CD4-positive, alpha-beta memory T cell (primary cell): ENCODE data around the gene ZDHHC14. TPM values are rescaled to one million over a fixed set of nuclear protein-coding genes. Genes with fewer than 3 reads are reported as not detected.

ENCODE experiments used
- CTCF ChIA-PET: fragments of 350-600 bp; sonication (Branson Sonifier 250); formaldehyde crosslinking; loops from one replicate; lab custom pipeline; 2021; ENCODE audit warnings: inconsistent platforms; ENCODE audit not compliant: partially characterized antibody; lab: Charles Lee
- POLR2A ChIA-PET: fragments of 350-600 bp; sonication (Branson Sonifier 250); formaldehyde crosslinking; loops from one replicate; lab custom pipeline; 2021; ENCODE audit not compliant: partially characterized antibody; lab: Charles Lee
- DNase-seq, 5 donors: peaks; one replicate each; pipeline versions ENCODE4 v3.0.0 to v3.0.0-alpha.2; 2020 to 2022; ENCODE audit warnings: mixed read lengths in 1 of 5
- H3K27ac ChIP-seq: one replicate; pipeline ENCODE4 v1.7.0; 2013; ENCODE audit warnings: low read depth, low read length
- H3K27me3 ChIP-seq: 2 replicates; pipeline ENCODE4 v1.7.0; 2013; ENCODE audit warnings: mild to moderate bottlenecking, low read length, moderate library complexity; ENCODE audit not compliant: insufficient read depth
- H3K36me3 ChIP-seq: 2 replicates; pipeline ENCODE4 v1.7.0; 2013; ENCODE audit warnings: mild to moderate bottlenecking, low read length, moderate library complexity; ENCODE audit not compliant: insufficient read depth
- H3K4me1 ChIP-seq: 2 replicates; pipeline ENCODE4 v1.7.0; 2013; ENCODE audit warnings: mild to moderate bottlenecking, low read length, moderate library complexity; ENCODE audit not compliant: insufficient read depth
- H3K4me3 ChIP-seq, 2 donors: one replicate each; pipeline ENCODE4 v1.7.0; 2013; ENCODE audit warnings: low read length in 2 of 2, mild to moderate bottlenecking in 1 of 2
- H3K9me3 ChIP-seq, 2 donors: one replicate each; pipeline ENCODE4 v1.7.0; 2013; ENCODE audit warnings: low read length in 2 of 2, control low read depth in 1 of 2; ENCODE audit not compliant: control insufficient read depth in 1 of 2
- H3K27ac Mint-ChIP-seq, 7 donors: one replicate each; pipeline ENCODE4 v1.8.0; 2020 to 2021; ENCODE audit warnings: mixed read lengths in 7 of 7, mild to moderate bottlenecking in 6 of 7, inconsistent platforms in 3 of 7, moderate library complexity in 3 of 7
- H3K27me3 Mint-ChIP-seq, 2 donors: one replicate each; pipeline ENCODE4 v1.8.0; 2020 to 2021; ENCODE audit warnings: mixed read lengths in 2 of 2
- H3K36me3 Mint-ChIP-seq, 2 donors: one replicate each; pipeline ENCODE4 v1.8.0; 2020 to 2021; ENCODE audit warnings: mixed read lengths in 2 of 2, inconsistent platforms in 1 of 2, mild to moderate bottlenecking in 1 of 2
- H3K4me1 Mint-ChIP-seq, 4 donors: one replicate each; pipeline ENCODE4 v1.8.0; 2020 to 2021; ENCODE audit warnings: mixed read lengths in 4 of 4, mild to moderate bottlenecking in 1 of 4
- H3K4me3 Mint-ChIP-seq, 8 donors: one replicate each; pipeline ENCODE4 v1.8.0; 2020 to 2021; ENCODE audit warnings: mixed read lengths in 8 of 8, mild to moderate bottlenecking in 7 of 8, moderate library complexity in 6 of 8, inconsistent platforms in 3 of 8
- H3K9me3 Mint-ChIP-seq, 8 donors: one replicate each; pipeline ENCODE4 v1.8.0; 2020 to 2021; ENCODE audit warnings: mixed read lengths in 8 of 8, mild to moderate bottlenecking in 5 of 8, inconsistent platforms in 3 of 8, moderate library complexity in 1 of 8
- intact Hi-C: fragments of 100-400 bp; cut with micrococcal nuclease; formaldehyde crosslinking; loops from one replicate; pipeline ENCODE4 v1.15.1; 2023
- polyA plus RNA-seq, 2 donors: library from polyadenylated mRNA; unstranded; fragments of 300-500 nt; fragmentation: Illumina TruSeq; gene quantifications; one replicate each; pipeline ENCODE4 v1.2.3, GENCODE V29; 2021
- total RNA-seq, 2 experiments: library from RNA; stranded (reverse); gene quantifications; one replicate each; pipeline ENCODE4 v1.2.3, GENCODE V29; 2021

The ZDHHC14 gene
- total and polyA plus RNA-seq, 4 experiments from 2014 or later, result 1.5 to 1.9 (median 1.7) TPM

- Mint-ChIP-seq H3K4me3 (no peak overlapping the region), H3K27ac (no peak overlapping the region), H3K4me1 (peaks cover 7 to 11% (median 8%) of the 10 kb centered on the region in 4 donors), H3K27me3 (peaks cover under 1% of the 10 kb centered on the region in 2 donors), H3K36me3 (peaks cover 0 to 4% of the 10 kb centered on the region in 2 donors), H3K9me3 (peaks cover 0 to 1% (median 0%) of the 10 kb centered on the region in 8 donors)
- CTCF ChIA-PET, result no interaction called here
- POLR2A ChIA-PET, result no interaction called here
- Histone ChIP-seq H3K36me3 (no peaks in the 10 kb centered on the region), H3K4me1 (no peaks in the 10 kb centered on the region), H3K27ac (no peak overlapping the region), H3K27me3 (no peaks in the 10 kb centered on the region), H3K9me3 (no peaks in the 10 kb centered on the region), H3K4me3 (no peak overlapping the region)
- DNase-seq, result no peak
- intact Hi-C loops, result no loop called here
These were observed 90.2 kb downstream of the ZDHHC14 start for GRCh38 chr6:157471077-157471686.

GRCh38 chr6:157471895-157472686, 91.1 kb downstream of the ZDHHC14 start:
- Mint-ChIP-seq H3K9me3 (peaks cover 0 to 1% (median 0%) of the 10 kb centered on the region in 8 donors), H3K4me3 (no peak overlapping the region), H3K36me3 (peaks cover 0 to 4% of the 10 kb centered on the region in 2 donors), H3K4me1 (peaks cover 7 to 11% (median 8%) of the 10 kb centered on the region in 4 donors), H3K27me3 (peaks cover 2 to 6% of the 10 kb centered on the region in 2 donors), H3K27ac (no peak overlapping the region)
- no peaks in the 10 kb centered on the region for H3K27me3 ChIP-seq
- POLR2A ChIA-PET, result no interaction called here
- H3K9me3 ChIP-seq, result no peaks in the 10 kb centered on the region
- H3K4me1 ChIP-seq, result no peaks in the 10 kb centered on the region
- H3K4me3 ChIP-seq, result no peak overlapping the region
- intact Hi-C loops, result no loop called here
- H3K27ac ChIP-seq, result no peak overlapping the region
- no peaks in the 10 kb centered on the region for H3K36me3 ChIP-seq
- CTCF ChIA-PET, result no interaction called here
- no peak for DNase-seq

GRCh38 chr6:157476797-157477196, 95.8 kb downstream of the ZDHHC14 start:
- H3K36me3 ChIP-seq, result no peaks in the 10 kb centered on the region
- H3K9me3 Mint-ChIP-seq, result peaks cover 0 to 1% (median 0%) of the 10 kb centered on the region in 8 donors
- no peaks in the 10 kb centered on the region for H3K27me3 ChIP-seq
- H3K4me3 ChIP-seq, result no peak overlapping the region
- H3K4me1 Mint-ChIP-seq, result peaks cover 7 to 11% (median 8%) of the 10 kb centered on the region in 4 donors
- DNase-seq, result no peak
- H3K4me3 Mint-ChIP-seq, result no peak overlapping the region
- no peaks in the 10 kb centered on the region for H3K9me3 ChIP-seq
- no peak overlapping the region for H3K27ac Mint-ChIP-seq
- ChIA-PET CTCF (no interaction called here), POLR2A (no interaction called here)
- intact Hi-C loops, result no loop called here
- peaks cover 0 to 4% of the 10 kb centered on the region in 2 donors for H3K36me3 Mint-ChIP-seq
- peaks cover 2 to 6% of the 10 kb centered on the region in 2 donors for H3K27me3 Mint-ChIP-seq
- no peak overlapping the region for H3K27ac ChIP-seq
- H3K4me1 ChIP-seq, result no peaks in the 10 kb centered on the region

GRCh38 chr6:157478926-157479325, 97.9 kb downstream of the ZDHHC14 start:
- no peak for DNase-seq
- H3K4me3 ChIP-seq, result no peak overlapping the region
- Mint-ChIP-seq H3K9me3 (peaks cover 0 to 2% (median 0%) of the 10 kb centered on the region in 8 donors), H3K27me3 (peaks cover 2 to 6% of the 10 kb centered on the region in 2 donors), H3K27ac (no peak overlapping the region), H3K36me3 (peaks cover 0 to 4% of the 10 kb centered on the region in 2 donors), H3K4me3 (no peak overlapping the region), H3K4me1 (peaks cover 7 to 11% (median 8%) of the 10 kb centered on the region in 4 donors)
- H3K4me1 ChIP-seq, result no peaks in the 10 kb centered on the region
- intact Hi-C loops, result no loop called here
- POLR2A ChIA-PET, result no interaction called here
- no peaks in the 10 kb centered on the region for H3K36me3 ChIP-seq
- no peaks in the 10 kb centered on the region for H3K9me3 ChIP-seq
- H3K27me3 ChIP-seq, result no peaks in the 10 kb centered on the region
- H3K27ac ChIP-seq, result no peak overlapping the region
- CTCF ChIA-PET, result no interaction called here

- no peaks in the 10 kb centered on the region for H3K27me3 ChIP-seq
- H3K4me1 Mint-ChIP-seq, result peaks cover 2 to 4% (median 2%) of the 10 kb centered on the region in 4 donors
- no peak overlapping the region for H3K4me3 ChIP-seq
- H3K36me3 Mint-ChIP-seq, result peaks cover 0 to 4% of the 10 kb centered on the region in 2 donors
- ChIA-PET CTCF (no interaction called here), POLR2A (no interaction called here)
- no peak overlapping the region for H3K27ac ChIP-seq
- no peak overlapping the region for H3K27ac Mint-ChIP-seq
- DNase-seq, result no peak
- no peaks in the 10 kb centered on the region for H3K4me1 ChIP-seq
- intact Hi-C loops, result no loop called here
- H3K36me3 ChIP-seq, result no peaks in the 10 kb centered on the region
- no peak overlapping the region for H3K4me3 Mint-ChIP-seq
- no peaks in the 10 kb centered on the region for H3K9me3 ChIP-seq
- H3K9me3 Mint-ChIP-seq, result peaks cover 0 to 2% (median 0%) of the 10 kb centered on the region in 8 donors
- peaks cover 2 to 6% of the 10 kb centered on the region in 2 donors for H3K27me3 Mint-ChIP-seq
These were observed 98.7 kb downstream of the ZDHHC14 start for GRCh38 chr6:157479464-157480303.

- ChIA-PET POLR2A (no interaction called here), CTCF (interaction anchor here (1.4 kb wide), 1 partner anchor 185 kb away, joined by 3 read pairs; no protein-coding TSS in a partner anchor)
- peak overlapping the region in 1 of 7 donors; percentile 26 for H3K27ac Mint-ChIP-seq
These were observed 100.3 kb downstream of the ZDHHC14 start for GRCh38 chr6:157481189-157481864.

More at GRCh38 chr6:157481189-157481864, 100.3 kb downstream of the ZDHHC14 start:
- DNase-seq, result no peak
- no peak overlapping the region for H3K4me3 ChIP-seq
- H3K9me3 Mint-ChIP-seq, result peaks cover 0 to 2% (median 0%) of the 10 kb centered on the region in 8 donors
- no peaks in the 10 kb centered on the region for H3K36me3 ChIP-seq
- peaks cover under 1 to 4% of the 10 kb centered on the region in 2 donors for H3K27me3 Mint-ChIP-seq
- H3K4me1 ChIP-seq, result peaks cover 1% of the 10 kb centered on the region
- no peak overlapping the region for H3K27ac ChIP-seq
- H3K9me3 ChIP-seq, result no peaks in the 10 kb centered on the region
- peaks cover 4 to 5% (median 5%) of the 10 kb centered on the region in 4 donors for H3K4me1 Mint-ChIP-seq
- no peaks in the 10 kb centered on the region for H3K36me3 Mint-ChIP-seq
- H3K27me3 ChIP-seq, result no peaks in the 10 kb centered on the region
- intact Hi-C loops, result no loop called here
- no peak overlapping the region for H3K4me3 Mint-ChIP-seq
